GM23338 (cell line): ENCODE data around the gene EVI5. TPM values are rescaled to one million over a fixed set of nuclear protein-coding genes. Genes with fewer than 3 reads are reported as not detected.

Experiments
- ATAC-seq: fragments of 200-7000 bp; cut with Tn5 transposase; 3 replicates; pipeline ENCODE4 v1.9.1; 2020
- DNase-seq: peaks from one replicate; pipeline ENCODE4 v3.0.0-alpha.2; 2015; ENCODE audit warnings: low spot score
- H2AFZ ChIP-seq: fragments of 200-600 bp; sonication (generic); 2 replicates; pipeline ENCODE4 v1.8.0; 2016; ENCODE audit warnings: antibody characterized with exemption, mild to moderate bottlenecking, moderate library complexity
- H3F3A ChIP-seq: fragments of 200-600 bp; sonication (generic); replicated peaks from 2 replicates; pipeline ENCODE4 v1.8.0; 2017; ENCODE audit warnings: antibody characterized with exemption, mixed run types, low read depth
- H3K27ac ChIP-seq: fragments of 200-600 bp; sonication (generic); 2 replicates; pipeline ENCODE4 v1.6.1; 2016; ENCODE audit warnings: low read depth
- H3K27me3 ChIP-seq: fragments of 200-600 bp; sonication (generic); 2 replicates; pipeline ENCODE4 v1.8.0; 2016; ENCODE audit warnings: mild to moderate bottlenecking, mixed run types, moderate library complexity; ENCODE audit not compliant: insufficient read depth
- H3K36me3 ChIP-seq: fragments of 200-600 bp; sonication (generic); 2 replicates; pipeline ENCODE4 v1.8.0; 2016; ENCODE audit warnings: mild to moderate bottlenecking; ENCODE audit not compliant: insufficient read depth
- H3K4me1 ChIP-seq: fragments of 200-600 bp; sonication (generic); 2 replicates; pipeline ENCODE4 v1.8.0; 2016; ENCODE audit warnings: mild to moderate bottlenecking, moderate library complexity; ENCODE audit not compliant: insufficient read depth
- H3K4me2 ChIP-seq: fragments of 200-600 bp; sonication (generic); 2 replicates; pipeline ENCODE4 v1.7.1; 2017; ENCODE audit warnings: mixed run types
- H3K4me3 ChIP-seq: fragments of 200-600 bp; sonication (generic); 2 replicates; pipeline ENCODE4 v1.6.1; 2016; ENCODE audit warnings: mixed run types
- H3K79me2 ChIP-seq: fragments of 200-600 bp; sonication (generic); replicated peaks from 2 replicates; pipeline ENCODE4 v1.8.0; 2017; ENCODE audit warnings: mild to moderate bottlenecking; ENCODE audit not compliant: insufficient read depth
- H3K9me2 ChIP-seq: fragments of 200-600 bp; sonication (generic); 2 replicates; pipeline ENCODE4 v1.8.0; 2017; ENCODE audit not compliant: insufficient read depth
- H4K20me1 ChIP-seq: fragments of 200-600 bp; sonication (generic); replicated peaks from 2 replicates; pipeline ENCODE4 v1.8.0; 2017; ENCODE audit warnings: mild to moderate bottlenecking; ENCODE audit not compliant: insufficient read depth
- H3K27ac Mint-ChIP-seq: 2 replicates; pipeline ENCODE4 v1.8.0; 2020; ENCODE audit warnings: inconsistent platforms, mild to moderate bottlenecking, moderate library complexity, mixed read lengths
- H3K27me3 Mint-ChIP-seq: 3 replicates; pipeline ENCODE4 v1.8.0; 2022; ENCODE audit warnings: low read depth, mild to moderate bottlenecking, moderate library complexity, mixed read lengths, inconsistent platforms; ENCODE audit not compliant: insufficient read depth, poor library complexity
- H3K36me3 Mint-ChIP-seq: 3 replicates; pipeline ENCODE4 v1.8.0; 2021; ENCODE audit warnings: low read depth, mild to moderate bottlenecking, inconsistent platforms, moderate library complexity, mixed read lengths
- H3K4me1 Mint-ChIP-seq: 3 replicates; pipeline ENCODE4 v1.8.0; 2020; ENCODE audit warnings: mild to moderate bottlenecking, inconsistent platforms, mixed read lengths
- H3K4me3 Mint-ChIP-seq: 3 replicates; pipeline ENCODE4 v1.8.0; 2021; ENCODE audit warnings: moderate library complexity, mild to moderate bottlenecking, inconsistent platforms, mixed read lengths
- H3K9me3 Mint-ChIP-seq: 3 replicates; pipeline ENCODE4 v1.8.0; 2020; ENCODE audit warnings: moderate library complexity, mild to moderate bottlenecking, inconsistent platforms, mixed read lengths
- EZH2 ChIP-seq: fragments of 200-600 bp; sonication (generic); IDR thresholded peaks from one replicate; pipeline ENCODE4 v1.8.0; 2017; ENCODE audit warnings: antibody characterized with exemption, mild to moderate bottlenecking, low read depth; ENCODE audit not compliant: unreplicated experiment
- EZH2phosphoT487 ChIP-seq: fragments of 200-600 bp; sonication (generic); IDR thresholded peaks from one replicate; pipeline ENCODE4 v1.8.1; 2018; ENCODE audit warnings: antibody characterized with exemption; ENCODE audit not compliant: unreplicated experiment
- JUNB ChIP-seq: IDR thresholded peaks from one replicate; pipeline ENCODE4 v1.6.1; 2016; ENCODE audit warnings: antibody characterized with exemption; ENCODE audit not compliant: unreplicated experiment
- NANOG ChIP-seq: IDR thresholded peaks from 2 replicates; pipeline ENCODE4 v1.6.1; 2016; ENCODE audit warnings: antibody characterized with exemption, borderline replicate concordance
- POLR2AphosphoS5 ChIP-seq: IDR thresholded peaks from 2 replicates; pipeline ENCODE4 v1.6.1; 2016; ENCODE audit warnings: antibody characterized with exemption, low read depth
- ZNF331 ChIP-seq: fragments of 250-450 bp; sonication (Bioruptor Pico); IDR thresholded peaks from 2 replicates; pipeline ENCODE4 v1.5.0; 2020; ENCODE audit warnings: low read depth, mild to moderate bottlenecking, moderate library complexity
- polyA plus RNA-seq: library from polyadenylated mRNA; unstranded; fragments of >200 nt; fragmentation: Nextera tagmentation; extraction: Ambion mirVana; gene quantifications from 2 replicates; pipeline ENCODE4 v1.2.1, GENCODE V29; 2016
- total RNA-seq: library from RNA; depleted of rRNA; stranded (reverse); fragments of >200 nt; shearing (Covaris generic); gene quantifications from 2 replicates; pipeline ENCODE4 v1.2.3, GENCODE V29; 2014
- TF ChIP-seq, protein P1 (sequence below), 2 experiments: fragments of 200-600 bp in 1 of 2; sonication (generic) in 1 of 2; conservative IDR thresholded peaks; 2 replicates each; pipeline versions ENCODE4 v1.5.1 to v1.6.1; 2016 to 2017; ENCODE audit warnings: antibody characterized with exemption in 2 of 2, low read depth in 2 of 2, mild to moderate bottlenecking in 2 of 2, moderate library complexity in 1 of 2
- TF ChIP-seq, protein P2 (sequence below): IDR thresholded peaks from one replicate; pipeline ENCODE4 v1.6.1; 2018; ENCODE audit warnings: antibody characterized with exemption; ENCODE audit not compliant: unreplicated experiment
- TF ChIP-seq, protein P3 (sequence below): fragments of 250-450 bp; sonication (Bioruptor Pico); IDR thresholded peaks from 2 replicates; pipeline ENCODE4 v1.5.0; 2020; ENCODE audit warnings: mild to moderate bottlenecking, moderate library complexity

EVI5 gene
- total and polyA plus RNA-seq, 2 experiments from 2014 or later, result 15.6 to 24.8 TPM

DNA sequence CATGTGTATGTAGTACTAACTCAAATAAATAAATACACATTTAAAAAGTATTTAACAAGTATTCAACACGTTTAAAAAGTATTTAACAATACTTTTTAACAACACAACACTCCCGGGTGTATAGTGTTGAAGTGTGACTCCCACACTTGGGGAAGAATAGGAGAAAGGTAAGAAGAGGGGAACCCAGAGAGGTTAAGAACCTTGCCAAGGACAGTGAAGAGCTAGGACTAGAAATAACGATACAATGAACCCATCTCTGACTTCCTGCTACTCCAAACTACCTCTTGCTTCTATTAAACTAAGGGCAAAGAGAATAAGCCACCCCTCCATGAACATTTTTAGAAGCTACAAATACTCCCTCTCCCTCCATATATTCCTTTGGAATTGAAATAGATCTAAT, 296.5 kb downstream of the EVI5 start:
- Histone ChIP-seq H3K4me1 (no peaks in the 10 kb centered on the region; the same call in 1 of the 2 replicates), H3K4me3 (no peak overlapping the region), H3K27ac (no peak overlapping the region), H3K79me2 (no peaks in the 10 kb centered on the region), H4K20me1 (no peaks in the 10 kb centered on the region; the same call in 1 of the 2 replicates), H3F3A (0 out of 2 replicates have a peak, but pooled peaks cover 8% of the 10 kb centered on the region), H3K4me2 (no peak overlapping the region), H2AFZ (no peak overlapping the region), H3K9me2 (no peaks in the 10 kb centered on the region), H3K36me3 (no peaks in the 10 kb centered on the region), H3K27me3 (peaks cover 75% of the 10 kb centered on the region)
- Mint-ChIP-seq H3K4me3 (no peak overlapping the region), H3K9me3 (peaks cover 4% of the 10 kb centered on the region; the same call in 2 of the 3 replicates), H3K27me3 (peaks cover 62% of the 10 kb centered on the region), H3K36me3 (no peaks in the 10 kb centered on the region), H3K4me1 (peaks cover 10% of the 10 kb centered on the region; the same call in 2 of the 3 replicates), H3K27ac (no peak overlapping the region)
- ATAC-seq (no peak), DNase-seq (no peak)
- TF ChIP-seq POLR2AphosphoS5 (no peak), JUNB (no peak), NANOG (no peak), EZH2phosphoT487 (no peak)
- TF ChIP-seq, protein P1, sequence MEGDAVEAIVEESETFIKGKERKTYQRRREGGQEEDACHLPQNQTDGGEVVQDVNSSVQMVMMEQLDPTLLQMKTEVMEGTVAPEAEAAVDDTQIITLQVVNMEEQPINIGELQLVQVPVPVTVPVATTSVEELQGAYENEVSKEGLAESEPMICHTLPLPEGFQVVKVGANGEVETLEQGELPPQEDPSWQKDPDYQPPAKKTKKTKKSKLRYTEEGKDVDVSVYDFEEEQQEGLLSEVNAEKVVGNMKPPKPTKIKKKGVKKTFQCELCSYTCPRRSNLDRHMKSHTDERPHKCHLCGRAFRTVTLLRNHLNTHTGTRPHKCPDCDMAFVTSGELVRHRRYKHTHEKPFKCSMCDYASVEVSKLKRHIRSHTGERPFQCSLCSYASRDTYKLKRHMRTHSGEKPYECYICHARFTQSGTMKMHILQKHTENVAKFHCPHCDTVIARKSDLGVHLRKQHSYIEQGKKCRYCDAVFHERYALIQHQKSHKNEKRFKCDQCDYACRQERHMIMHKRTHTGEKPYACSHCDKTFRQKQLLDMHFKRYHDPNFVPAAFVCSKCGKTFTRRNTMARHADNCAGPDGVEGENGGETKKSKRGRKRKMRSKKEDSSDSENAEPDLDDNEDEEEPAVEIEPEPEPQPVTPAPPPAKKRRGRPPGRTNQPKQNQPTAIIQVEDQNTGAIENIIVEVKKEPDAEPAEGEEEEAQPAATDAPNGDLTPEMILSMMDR (conservative IDR thresholded peaks at IDR 0.05; ENCODE audit: low read depth in 2 of 2), result no peak
- TF ChIP-seq, protein P2, sequence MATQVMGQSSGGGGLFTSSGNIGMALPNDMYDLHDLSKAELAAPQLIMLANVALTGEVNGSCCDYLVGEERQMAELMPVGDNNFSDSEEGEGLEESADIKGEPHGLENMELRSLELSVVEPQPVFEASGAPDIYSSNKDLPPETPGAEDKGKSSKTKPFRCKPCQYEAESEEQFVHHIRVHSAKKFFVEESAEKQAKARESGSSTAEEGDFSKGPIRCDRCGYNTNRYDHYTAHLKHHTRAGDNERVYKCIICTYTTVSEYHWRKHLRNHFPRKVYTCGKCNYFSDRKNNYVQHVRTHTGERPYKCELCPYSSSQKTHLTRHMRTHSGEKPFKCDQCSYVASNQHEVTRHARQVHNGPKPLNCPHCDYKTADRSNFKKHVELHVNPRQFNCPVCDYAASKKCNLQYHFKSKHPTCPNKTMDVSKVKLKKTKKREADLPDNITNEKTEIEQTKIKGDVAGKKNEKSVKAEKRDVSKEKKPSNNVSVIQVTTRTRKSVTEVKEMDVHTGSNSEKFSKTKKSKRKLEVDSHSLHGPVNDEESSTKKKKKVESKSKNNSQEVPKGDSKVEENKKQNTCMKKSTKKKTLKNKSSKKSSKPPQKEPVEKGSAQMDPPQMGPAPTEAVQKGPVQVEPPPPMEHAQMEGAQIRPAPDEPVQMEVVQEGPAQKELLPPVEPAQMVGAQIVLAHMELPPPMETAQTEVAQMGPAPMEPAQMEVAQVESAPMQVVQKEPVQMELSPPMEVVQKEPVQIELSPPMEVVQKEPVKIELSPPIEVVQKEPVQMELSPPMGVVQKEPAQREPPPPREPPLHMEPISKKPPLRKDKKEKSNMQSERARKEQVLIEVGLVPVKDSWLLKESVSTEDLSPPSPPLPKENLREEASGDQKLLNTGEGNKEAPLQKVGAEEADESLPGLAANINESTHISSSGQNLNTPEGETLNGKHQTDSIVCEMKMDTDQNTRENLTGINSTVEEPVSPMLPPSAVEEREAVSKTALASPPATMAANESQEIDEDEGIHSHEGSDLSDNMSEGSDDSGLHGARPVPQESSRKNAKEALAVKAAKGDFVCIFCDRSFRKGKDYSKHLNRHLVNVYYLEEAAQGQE, result no peak

DNA sequence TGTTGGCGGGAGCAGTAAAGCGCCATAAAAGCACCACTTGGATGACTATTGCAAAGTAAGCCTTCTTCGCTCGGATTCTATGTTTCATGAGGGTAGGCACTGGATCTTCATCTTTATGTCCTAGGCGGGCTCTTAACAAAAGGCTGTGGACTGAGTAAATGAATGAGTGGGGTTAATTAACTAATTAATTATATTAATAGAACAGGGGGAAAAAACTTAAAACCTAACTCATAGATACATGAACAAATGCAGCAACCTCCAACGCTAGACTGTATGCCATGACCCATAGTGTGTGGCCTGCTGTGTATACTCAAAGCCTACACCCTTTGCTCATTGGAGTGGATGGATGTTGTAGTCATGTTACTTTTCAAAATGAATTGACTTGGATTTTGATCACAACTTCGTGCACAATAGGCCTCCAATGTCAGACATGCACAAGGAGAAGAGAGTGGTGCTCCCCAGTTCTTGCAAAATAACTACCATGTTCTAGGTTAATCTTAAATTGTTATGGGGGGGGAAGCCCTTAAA, 297.8 kb downstream of the EVI5 start:
- Histone ChIP-seq H3K79me2 (no peaks in the 10 kb centered on the region), H4K20me1 (no peaks in the 10 kb centered on the region; the same call in none of the 2 replicates), H3K27me3 (peaks cover 87% of the 10 kb centered on the region), H3K9me2 (no peaks in the 10 kb centered on the region), H3K4me2 (peak overlapping the region; percentile 84), H3F3A (peaks cover 12% of the 10 kb centered on the region; the same call in 1 of the 2 replicates), H3K36me3 (no peaks in the 10 kb centered on the region), H3K27ac (no peak overlapping the region), H2AFZ (peak overlapping the region; percentile 81; the same call in 1 of the 2 replicates), H3K4me1 (peaks cover 10% of the 10 kb centered on the region), H3K4me3 (peak overlapping the region; percentile 75)
- Mint-ChIP-seq H3K4me3 (peak overlapping the region; percentile 61), H3K9me3 (peaks cover 4% of the 10 kb centered on the region; the same call in 2 of the 3 replicates), H3K36me3 (peaks cover 2% of the 10 kb centered on the region; the same call in 1 of the 3 replicates), H3K27me3 (peaks cover 74% of the 10 kb centered on the region), H3K4me1 (peaks cover 16% of the 10 kb centered on the region), H3K27ac (no peak overlapping the region)
- DNase-seq (no peak), ATAC-seq (no peak)
- no peak for TF ChIP-seq NANOG
- no peak for TF ChIP-seq ZNF331
- TF ChIP-seq EZH2, result peak; percentile 77
- TF ChIP-seq, protein P3, sequence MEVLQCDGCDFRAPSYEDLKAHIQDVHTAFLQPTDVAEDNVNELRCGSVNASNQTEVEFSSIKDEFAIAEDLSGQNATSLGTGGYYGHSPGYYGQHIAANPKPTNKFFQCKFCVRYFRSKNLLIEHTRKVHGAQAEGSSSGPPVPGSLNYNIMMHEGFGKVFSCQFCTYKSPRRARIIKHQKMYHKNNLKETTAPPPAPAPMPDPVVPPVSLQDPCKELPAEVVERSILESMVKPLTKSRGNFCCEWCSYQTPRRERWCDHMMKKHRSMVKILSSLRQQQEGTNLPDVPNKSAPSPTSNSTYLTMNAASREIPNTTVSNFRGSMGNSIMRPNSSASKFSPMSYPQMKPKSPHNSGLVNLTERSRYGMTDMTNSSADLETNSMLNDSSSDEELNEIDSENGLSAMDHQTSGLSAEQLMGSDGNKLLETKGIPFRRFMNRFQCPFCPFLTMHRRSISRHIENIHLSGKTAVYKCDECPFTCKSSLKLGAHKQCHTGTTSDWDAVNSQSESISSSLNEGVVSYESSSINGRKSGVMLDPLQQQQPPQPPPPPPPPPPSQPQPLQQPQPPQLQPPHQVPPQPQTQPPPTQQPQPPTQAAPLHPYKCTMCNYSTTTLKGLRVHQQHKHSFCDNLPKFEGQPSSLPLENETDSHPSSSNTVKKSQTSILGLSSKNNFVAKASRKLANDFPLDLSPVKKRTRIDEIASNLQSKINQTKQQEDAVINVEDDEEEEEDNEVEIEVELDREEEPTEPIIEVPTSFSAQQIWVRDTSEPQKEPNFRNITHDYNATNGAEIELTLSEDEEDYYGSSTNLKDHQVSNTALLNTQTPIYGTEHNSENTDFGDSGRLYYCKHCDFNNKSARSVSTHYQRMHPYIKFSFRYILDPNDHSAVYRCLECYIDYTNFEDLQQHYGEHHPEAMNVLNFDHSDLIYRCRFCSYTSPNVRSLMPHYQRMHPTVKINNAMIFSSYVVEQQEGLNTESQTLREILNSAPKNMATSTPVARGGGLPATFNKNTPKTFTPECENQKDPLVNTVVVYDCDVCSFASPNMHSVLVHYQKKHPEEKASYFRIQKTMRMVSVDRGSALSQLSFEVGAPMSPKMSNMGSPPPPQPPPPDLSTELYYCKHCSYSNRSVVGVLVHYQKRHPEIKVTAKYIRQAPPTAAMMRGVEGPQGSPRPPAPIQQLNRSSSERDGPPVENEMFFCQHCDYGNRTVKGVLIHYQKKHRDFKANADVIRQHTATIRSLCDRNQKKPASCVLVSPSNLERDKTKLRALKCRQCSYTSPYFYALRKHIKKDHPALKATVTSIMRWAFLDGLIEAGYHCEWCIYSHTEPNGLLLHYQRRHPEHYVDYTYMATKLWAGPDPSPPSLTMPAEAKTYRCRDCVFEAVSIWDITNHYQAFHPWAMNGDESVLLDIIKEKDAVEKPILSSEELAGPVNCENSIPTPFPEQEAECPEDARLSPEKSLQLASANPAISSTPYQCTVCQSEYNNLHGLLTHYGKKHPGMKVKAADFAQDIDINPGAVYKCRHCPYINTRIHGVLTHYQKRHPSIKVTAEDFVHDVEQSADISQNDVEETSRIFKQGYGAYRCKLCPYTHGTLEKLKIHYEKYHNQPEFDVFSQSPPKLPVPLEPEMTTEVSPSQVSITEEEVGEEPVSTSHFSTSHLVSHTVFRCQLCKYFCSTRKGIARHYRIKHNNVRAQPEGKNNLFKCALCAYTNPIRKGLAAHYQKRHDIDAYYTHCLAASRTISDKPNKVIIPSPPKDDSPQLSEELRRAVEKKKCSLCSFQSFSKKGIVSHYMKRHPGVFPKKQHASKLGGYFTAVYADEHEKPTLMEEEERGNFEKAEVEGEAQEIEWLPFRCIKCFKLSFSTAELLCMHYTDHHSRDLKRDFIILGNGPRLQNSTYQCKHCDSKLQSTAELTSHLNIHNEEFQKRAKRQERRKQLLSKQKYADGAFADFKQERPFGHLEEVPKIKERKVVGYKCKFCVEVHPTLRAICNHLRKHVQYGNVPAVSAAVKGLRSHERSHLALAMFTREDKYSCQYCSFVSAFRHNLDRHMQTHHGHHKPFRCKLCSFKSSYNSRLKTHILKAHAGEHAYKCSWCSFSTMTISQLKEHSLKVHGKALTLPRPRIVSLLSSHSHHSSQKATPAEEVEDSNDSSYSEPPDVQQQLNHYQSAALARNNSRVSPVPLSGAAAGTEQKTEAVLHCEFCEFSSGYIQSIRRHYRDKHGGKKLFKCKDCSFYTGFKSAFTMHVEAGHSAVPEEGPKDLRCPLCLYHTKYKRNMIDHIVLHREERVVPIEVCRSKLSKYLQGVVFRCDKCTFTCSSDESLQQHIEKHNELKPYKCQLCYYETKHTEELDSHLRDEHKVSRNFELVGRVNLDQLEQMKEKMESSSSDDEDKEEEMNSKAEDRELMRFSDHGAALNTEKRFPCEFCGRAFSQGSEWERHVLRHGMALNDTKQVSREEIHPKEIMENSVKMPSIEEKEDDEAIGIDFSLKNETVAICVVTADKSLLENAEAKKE (CRISPR knock-in tag), result no peak
